Stimulated activated naive B cell treated with anti-CD40 and anti-IgM and Interleukin-4, amounts not matched to agents 10 μg/mL and 1 μg/mL and 100 μg/mL, for 72 hours (primary cell): ENCODE data around the gene KRT8.

ENCODE experiments used
- ATAC-seq, 2 donors: fragments of 150-1000 bp; cut with Tn5 transposase; replicated peaks; 2 replicates each; pipeline ENCODE4 v1.10.0; 2021; ENCODE audit warnings: moderate library complexity in 1 of 2
- DNase-seq: peaks from one replicate; pipeline ENCODE4 v3.0.0; 2021
- H3K27ac Mint-ChIP-seq: one replicate; pipeline ENCODE4 v1.8.0; 2022; ENCODE audit warnings: mild to moderate bottlenecking, mixed read lengths
- H3K27me3 Mint-ChIP-seq, 2 donors: one replicate each; pipeline ENCODE4 v1.8.0; 2022; ENCODE audit warnings: mixed read lengths in 2 of 2
- H3K36me3 Mint-ChIP-seq, 2 donors: one replicate each; pipeline ENCODE4 v1.8.0; 2022; ENCODE audit warnings: mixed read lengths in 2 of 2, mild to moderate bottlenecking in 1 of 2
- H3K4me1 Mint-ChIP-seq, 2 donors: one replicate each; pipeline ENCODE4 v1.8.0; 2022; ENCODE audit warnings: mixed read lengths in 2 of 2, mild to moderate bottlenecking in 1 of 2
- H3K4me3 Mint-ChIP-seq, 2 donors: one replicate each; pipeline ENCODE4 v1.8.0; 2022; ENCODE audit warnings: mild to moderate bottlenecking in 2 of 2, mixed read lengths in 2 of 2, moderate library complexity in 1 of 2
- H3K9me3 Mint-ChIP-seq, 2 donors: one replicate each; pipeline ENCODE4 v1.8.0; 2022; ENCODE audit warnings: mixed read lengths in 2 of 2, mild to moderate bottlenecking in 1 of 2

Gene KRT8

DNA sequence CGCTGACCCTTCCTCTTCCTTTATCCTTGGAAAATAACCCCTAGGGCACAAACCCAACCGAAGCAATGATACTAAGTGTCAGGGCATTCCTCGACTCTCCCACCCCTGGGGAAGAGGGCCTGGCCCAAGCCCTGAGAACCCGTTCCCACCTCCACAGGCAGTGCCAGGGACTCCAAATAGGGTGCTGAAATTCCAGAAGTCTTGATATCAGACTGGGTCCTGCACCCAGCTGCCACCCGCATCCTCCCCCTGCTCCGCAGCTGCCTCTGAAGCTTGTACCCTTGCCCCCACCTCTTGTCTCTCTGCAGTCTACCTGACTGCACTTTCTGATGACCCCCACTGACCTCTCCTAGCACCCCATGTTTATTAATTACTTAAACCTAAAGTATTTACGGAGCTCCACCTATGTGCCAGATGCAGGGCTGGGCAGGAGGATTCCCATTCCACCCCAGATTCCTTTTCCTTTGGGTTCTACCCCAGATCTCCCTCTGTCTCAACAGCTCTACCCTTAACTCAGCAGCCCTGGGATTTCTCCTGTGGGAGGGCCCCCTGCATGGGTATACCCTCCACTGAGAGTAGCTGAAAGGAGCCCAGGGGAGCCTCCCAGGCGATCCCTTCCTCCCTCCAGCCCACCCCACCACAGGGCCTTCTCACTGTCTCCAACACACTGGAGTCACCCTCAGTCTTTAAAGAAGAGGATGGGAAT, 40.0 kb upstream of the KRT8 start:
- Mint-ChIP-seq H3K4me3 (no peak overlapping the region), H3K36me3 (peaks cover 0 to under 1% of the 10 kb centered on the region in 2 donors), H3K27ac (no peak overlapping the region), H3K4me1 (peaks cover 0 to 4% of the 10 kb centered on the region in 2 donors), H3K27me3 (peaks cover 20 to 24% of the 10 kb centered on the region in 2 donors), H3K9me3 (no peaks in the 10 kb centered on the region)
- DNase-seq (no peak), ATAC-seq (no peak)

DNA sequence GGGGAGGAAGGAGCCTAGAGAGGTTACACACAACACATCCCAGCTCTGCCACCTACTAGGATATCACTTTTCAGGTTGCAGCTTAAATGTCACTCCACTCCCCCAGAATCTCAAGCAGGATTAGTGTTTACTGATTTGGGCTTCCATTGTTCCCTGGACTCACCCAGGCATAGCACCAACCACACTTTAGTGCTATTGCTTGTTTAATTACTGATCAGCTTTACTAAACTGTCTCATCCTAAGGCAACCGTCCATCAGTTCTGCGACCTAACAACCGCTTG, 38.0 kb upstream of the KRT8 start:
- no peak overlapping the region for H3K4me3 Mint-ChIP-seq
- ATAC-seq (no peak), DNase-seq (no peak)
- no peaks in the 10 kb centered on the region for H3K4me1 Mint-ChIP-seq
- H3K36me3 Mint-ChIP-seq = peaks cover 0 to 6% of the 10 kb centered on the region in 2 donors
- H3K9me3 Mint-ChIP-seq = peaks cover 0 to 1% of the 10 kb centered on the region in 2 donors
- peaks cover 18 to 20% of the 10 kb centered on the region in 2 donors for H3K27me3 Mint-ChIP-seq
- no peak overlapping the region for H3K27ac Mint-ChIP-seq

DNA sequence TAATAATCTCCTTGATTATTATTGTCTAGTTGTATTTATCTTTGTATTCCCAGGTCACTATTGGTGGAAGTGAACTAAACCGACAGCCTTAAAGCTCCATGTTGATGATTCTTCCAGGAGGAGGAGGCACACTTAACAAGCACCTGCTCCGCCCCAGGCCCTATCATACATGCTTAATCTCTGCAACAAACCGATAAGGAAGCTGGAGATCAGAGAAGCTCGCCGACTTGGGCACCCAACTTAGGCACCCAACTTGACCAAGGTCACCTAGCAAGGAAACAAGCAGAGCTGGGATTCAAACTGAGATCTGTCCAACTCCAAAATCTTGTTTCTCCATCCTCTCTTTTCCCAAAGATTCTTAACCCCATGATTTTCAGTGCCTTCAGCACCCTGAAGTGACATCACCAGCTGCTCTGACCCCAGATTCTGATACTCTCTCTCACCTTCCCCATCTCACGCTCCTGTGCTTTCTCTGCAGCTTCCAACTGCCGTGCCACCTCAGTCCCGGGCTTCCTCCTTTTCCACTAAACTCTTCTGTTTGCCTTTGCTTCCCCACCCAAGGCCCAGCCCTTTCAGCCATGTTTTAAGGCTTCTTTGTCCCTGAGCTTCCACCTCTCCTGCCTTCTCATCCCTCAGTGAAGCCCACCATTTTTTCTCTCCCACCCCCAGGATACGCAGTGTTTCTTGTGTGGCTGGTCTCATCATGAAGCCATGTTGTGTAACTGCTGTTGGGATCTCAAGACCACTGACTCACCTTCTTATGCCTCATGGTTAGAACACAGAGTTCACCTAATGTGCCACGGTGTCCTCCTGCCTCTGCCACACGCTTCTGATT, 37.4 kb upstream of the KRT8 start:
- H3K27me3 Mint-ChIP-seq = peaks cover 18 to 20% of the 10 kb centered on the region in 2 donors

DNA sequence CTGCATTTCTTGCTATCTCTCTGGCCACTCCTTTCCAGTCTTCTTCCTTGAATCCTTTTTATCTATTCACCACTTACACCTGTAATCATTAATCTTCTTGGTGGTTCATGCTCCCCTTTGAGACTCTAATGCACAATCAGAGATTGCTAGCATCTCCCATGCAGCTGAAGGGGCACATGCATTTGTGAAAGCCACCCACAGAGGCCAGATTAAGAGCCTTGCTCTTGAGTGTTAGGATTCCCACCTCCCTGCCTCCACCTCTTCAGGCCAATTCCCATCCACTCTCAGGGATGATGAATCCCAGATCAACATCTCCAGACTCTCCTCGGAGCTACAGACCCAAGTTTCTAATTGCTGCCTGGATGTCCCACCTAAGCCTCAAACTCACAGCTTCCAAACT, 24.7 kb upstream of the KRT8 start:
- H3K4me1 Mint-ChIP-seq = no peaks in the 10 kb centered on the region
- H3K36me3 Mint-ChIP-seq = no peaks in the 10 kb centered on the region
- no peaks in the 10 kb centered on the region for H3K9me3 Mint-ChIP-seq
- no peak overlapping the region for H3K4me3 Mint-ChIP-seq
- H3K27me3 Mint-ChIP-seq = peaks cover 24 to 47% of the 10 kb centered on the region in 2 donors
- no peak overlapping the region for H3K27ac Mint-ChIP-seq
- DNase-seq = no peak
- ATAC-seq = no peak

More for the DNA sequence above, 37.4 kb upstream of the KRT8 start:
- no peak for DNase-seq
- H3K27ac Mint-ChIP-seq = no peak overlapping the region
- no peak for ATAC-seq
- peaks cover 0 to 1% of the 10 kb centered on the region in 2 donors for H3K9me3 Mint-ChIP-seq
- no peak overlapping the region for H3K4me3 Mint-ChIP-seq
- peaks cover 0 to 6% of the 10 kb centered on the region in 2 donors for H3K36me3 Mint-ChIP-seq
- H3K4me1 Mint-ChIP-seq = no peaks in the 10 kb centered on the region

- Mint-ChIP-seq H3K36me3 (no peaks in the 10 kb centered on the region), H3K27me3 (peaks cover 24 to 47% of the 10 kb centered on the region in 2 donors), H3K4me3 (no peak overlapping the region), H3K27ac (no peak overlapping the region), H3K9me3 (no peaks in the 10 kb centered on the region), H3K4me1 (no peaks in the 10 kb centered on the region)
- ATAC-seq = no peak
- no peak for DNase-seq
Measured at GRCh38 chr12:52927964-52928363, 23.1 kb upstream of the KRT8 start.

- no peaks in the 10 kb centered on the region for H3K4me1 Mint-ChIP-seq
- no peak overlapping the region for H3K27ac Mint-ChIP-seq
- H3K4me3 Mint-ChIP-seq = no peak overlapping the region
- H3K27me3 Mint-ChIP-seq = peaks cover 24 to 53% of the 10 kb centered on the region in 2 donors
- no peak for ATAC-seq
- DNase-seq = no peak
- no peaks in the 10 kb centered on the region for H3K36me3 Mint-ChIP-seq
- no peaks in the 10 kb centered on the region for H3K9me3 Mint-ChIP-seq
Measured at GRCh38 chr12:52926596-52927234, 21.8 kb upstream of the KRT8 start.

DNA sequence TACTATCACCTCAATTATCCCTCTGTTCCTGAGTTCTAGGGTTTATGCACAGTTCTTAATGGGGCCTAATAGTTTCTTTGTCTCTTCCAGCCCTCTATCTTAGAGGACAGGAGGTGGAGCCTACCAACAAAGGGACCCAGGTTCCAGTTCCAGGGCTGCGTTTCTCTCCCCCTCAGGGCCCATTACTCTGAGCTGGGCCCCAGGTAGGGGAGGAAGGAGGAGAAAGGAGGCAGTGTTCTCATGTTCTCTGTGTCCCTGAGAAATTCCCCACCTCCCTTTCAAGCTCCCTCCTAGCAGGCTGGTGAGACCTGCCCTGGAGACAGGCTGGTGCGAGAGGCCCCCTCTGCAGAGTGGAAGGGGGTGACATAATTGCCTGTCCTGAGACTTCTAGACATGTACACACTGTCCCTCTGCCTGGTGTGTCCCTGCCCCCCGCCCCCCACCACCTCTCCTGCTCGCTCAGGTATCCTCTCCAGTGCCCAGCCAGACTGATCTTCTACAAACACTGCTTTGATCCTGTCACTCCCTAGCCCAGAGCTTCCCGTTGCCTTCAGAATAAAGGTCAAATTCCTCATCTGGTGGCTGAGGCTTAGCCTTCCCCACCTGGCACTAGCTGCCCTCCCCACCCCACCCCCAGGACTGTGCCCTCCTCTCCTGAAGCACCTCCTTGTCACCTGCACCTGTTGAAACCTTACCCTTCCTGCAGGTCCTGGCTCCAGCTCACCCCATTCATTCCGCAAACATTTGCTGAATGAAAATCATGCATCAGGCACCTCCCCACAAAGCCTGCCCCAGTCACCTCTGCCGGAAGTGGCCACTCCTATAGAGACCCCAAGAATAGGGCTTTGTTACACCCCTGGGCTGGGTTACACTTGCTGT, 21.1 kb upstream of the KRT8 start:
- Mint-ChIP-seq H3K4me3 (no peak overlapping the region), H3K27ac (no peak overlapping the region), H3K4me1 (no peaks in the 10 kb centered on the region), H3K9me3 (no peaks in the 10 kb centered on the region), H3K27me3 (peaks cover 24 to 53% of the 10 kb centered on the region in 2 donors), H3K36me3 (no peaks in the 10 kb centered on the region)
- no peak for ATAC-seq
- no peak for DNase-seq

DNA sequence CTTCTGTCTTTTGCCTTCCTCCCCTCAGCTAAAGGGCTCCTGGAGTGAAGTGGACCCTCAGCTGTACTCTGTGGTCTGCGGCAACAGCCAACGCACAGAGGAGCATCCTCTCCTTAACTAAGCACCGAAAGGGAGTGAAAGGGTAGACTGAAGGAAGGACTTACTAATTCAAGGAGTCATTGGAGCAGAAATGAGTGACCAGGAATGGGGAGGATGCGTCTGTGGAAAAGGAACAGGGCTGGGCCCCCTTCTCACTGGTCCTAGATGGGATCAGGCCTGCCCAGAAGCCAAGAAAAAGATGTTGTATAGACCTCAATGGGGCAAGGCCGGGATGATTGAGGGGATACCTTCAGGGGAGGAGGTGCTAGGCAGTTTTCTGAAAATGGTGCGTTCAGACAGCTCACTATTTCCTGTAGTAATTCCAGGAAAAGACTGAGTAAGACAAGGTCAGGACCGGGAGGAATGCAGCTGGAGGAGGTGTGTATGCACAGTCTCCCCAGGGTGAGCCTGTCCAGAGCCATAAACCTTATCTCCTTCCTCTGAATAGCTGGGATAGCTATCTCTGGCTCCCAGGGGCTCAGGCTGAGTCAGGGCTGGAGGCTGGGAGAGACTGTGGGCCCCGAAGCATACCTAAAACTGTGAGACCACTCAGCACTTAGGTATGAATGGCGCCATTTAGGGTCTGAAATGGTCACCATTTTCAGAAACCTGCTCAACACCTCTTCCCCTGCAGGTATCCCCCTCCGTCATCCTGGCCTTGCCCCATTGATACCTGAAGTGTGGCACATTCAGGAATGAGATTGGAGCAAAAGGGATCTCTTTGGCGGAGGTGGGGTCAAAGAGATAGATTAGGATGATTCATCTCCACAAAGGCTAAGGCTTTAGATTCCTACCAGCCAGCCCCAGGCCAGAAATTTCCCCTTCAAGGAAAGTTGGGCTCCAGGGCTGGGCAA, 20.2 kb upstream of the KRT8 start:
- Mint-ChIP-seq H3K27ac (no peak overlapping the region), H3K4me3 (no peak overlapping the region), H3K36me3 (no peaks in the 10 kb centered on the region), H3K4me1 (no peaks in the 10 kb centered on the region), H3K27me3 (peaks cover 31 to 47% of the 10 kb centered on the region in 2 donors), H3K9me3 (no peaks in the 10 kb centered on the region)
- ATAC-seq (no peak), DNase-seq (no peak)

GRCh38 chr12:52921488-52922165, 16.8 kb upstream of the KRT8 start:
- ATAC-seq (no peak), DNase-seq (no peak)
- peaks cover 0 to 1% of the 10 kb centered on the region in 2 donors for H3K4me1 Mint-ChIP-seq
- H3K4me3 Mint-ChIP-seq = no peak overlapping the region
- no peaks in the 10 kb centered on the region for H3K36me3 Mint-ChIP-seq
- no peak overlapping the region for H3K27ac Mint-ChIP-seq
- no peaks in the 10 kb centered on the region for H3K9me3 Mint-ChIP-seq
- H3K27me3 Mint-ChIP-seq = peaks cover 15% of the 10 kb centered on the region in 2 donors

DNA sequence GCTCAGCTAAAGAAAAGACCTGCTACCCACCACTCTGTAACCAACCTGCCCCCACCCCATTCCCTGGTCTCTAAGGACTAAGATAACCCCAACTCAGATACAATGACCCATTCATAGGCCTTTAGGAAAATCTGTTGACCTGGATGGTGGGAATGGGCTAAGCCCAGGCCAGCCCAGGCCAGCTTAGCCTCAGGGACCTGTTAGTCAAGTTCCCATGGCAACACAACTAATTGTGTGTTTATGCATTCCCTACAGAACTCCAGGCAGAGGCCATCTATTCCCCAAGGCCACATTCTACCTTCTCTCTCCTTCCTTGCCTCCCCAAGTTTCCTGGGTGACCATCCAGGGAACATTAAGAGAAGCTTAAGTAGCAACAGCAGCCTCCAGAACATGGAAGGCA, 16.1 kb upstream of the KRT8 start:
- Mint-ChIP-seq H3K36me3 (no peaks in the 10 kb centered on the region), H3K27me3 (peaks cover 11 to 12% of the 10 kb centered on the region in 2 donors), H3K4me1 (peaks cover 0 to 1% of the 10 kb centered on the region in 2 donors), H3K27ac (no peak overlapping the region), H3K4me3 (no peak overlapping the region), H3K9me3 (no peaks in the 10 kb centered on the region)
- ATAC-seq (no peak), DNase-seq (no peak)

DNA sequence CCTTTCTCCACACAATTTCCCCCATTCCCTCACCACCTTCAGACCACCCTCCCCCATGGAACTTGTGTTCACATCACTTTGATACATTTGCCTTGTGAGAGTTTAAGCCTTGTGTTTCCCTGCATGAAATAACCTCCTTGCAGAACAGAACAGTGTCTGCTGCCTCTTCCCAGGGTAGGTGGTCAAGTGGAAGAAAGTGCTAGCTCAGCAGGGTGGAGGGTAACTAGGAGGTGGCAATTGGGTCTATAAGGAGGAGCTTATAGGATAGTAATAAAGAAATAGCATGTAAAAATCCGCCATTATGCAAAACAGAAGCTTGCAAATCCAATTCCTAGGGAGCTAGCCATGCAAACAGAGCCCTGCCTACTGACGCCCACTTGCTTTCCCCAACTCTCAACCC, 13.9 kb upstream of the KRT8 start:
- Mint-ChIP-seq H3K9me3 (no peaks in the 10 kb centered on the region), H3K27ac (no peak overlapping the region), H3K27me3 (peaks cover 6 to 12% of the 10 kb centered on the region in 2 donors), H3K4me1 (peaks cover 0 to 1% of the 10 kb centered on the region in 2 donors), H3K4me3 (no peak overlapping the region), H3K36me3 (no peaks in the 10 kb centered on the region)
- DNase-seq (no peak), ATAC-seq (no peak)

DNA sequence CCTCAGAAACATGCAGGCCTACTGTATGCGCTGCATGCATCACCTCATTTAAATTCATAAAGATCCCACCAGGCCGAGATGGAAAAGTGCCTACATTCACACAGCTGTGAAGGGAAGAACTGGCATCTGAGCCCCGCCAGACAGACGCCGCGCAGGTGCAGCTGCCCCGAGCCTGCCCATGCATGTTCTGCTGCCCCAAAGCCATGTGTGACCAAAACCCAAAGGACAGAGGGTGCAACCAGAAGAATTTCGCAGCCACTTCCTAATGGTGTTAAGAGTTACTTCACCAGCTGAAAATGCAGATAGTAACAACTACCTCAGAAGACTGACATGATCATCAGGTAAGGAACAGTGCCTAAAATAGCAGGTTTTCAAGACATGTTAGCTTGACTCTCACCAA, 13.5 kb upstream of the KRT8 start:
- peaks cover 6 to 15% of the 10 kb centered on the region in 2 donors for H3K27me3 Mint-ChIP-seq
- H3K36me3 Mint-ChIP-seq = no peaks in the 10 kb centered on the region
- no peak overlapping the region for H3K27ac Mint-ChIP-seq
- peaks cover 0 to 1% of the 10 kb centered on the region in 2 donors for H3K4me1 Mint-ChIP-seq
- no peak overlapping the region for H3K4me3 Mint-ChIP-seq
- ATAC-seq (no peak), DNase-seq (no peak)
- H3K9me3 Mint-ChIP-seq = no peaks in the 10 kb centered on the region

DNA sequence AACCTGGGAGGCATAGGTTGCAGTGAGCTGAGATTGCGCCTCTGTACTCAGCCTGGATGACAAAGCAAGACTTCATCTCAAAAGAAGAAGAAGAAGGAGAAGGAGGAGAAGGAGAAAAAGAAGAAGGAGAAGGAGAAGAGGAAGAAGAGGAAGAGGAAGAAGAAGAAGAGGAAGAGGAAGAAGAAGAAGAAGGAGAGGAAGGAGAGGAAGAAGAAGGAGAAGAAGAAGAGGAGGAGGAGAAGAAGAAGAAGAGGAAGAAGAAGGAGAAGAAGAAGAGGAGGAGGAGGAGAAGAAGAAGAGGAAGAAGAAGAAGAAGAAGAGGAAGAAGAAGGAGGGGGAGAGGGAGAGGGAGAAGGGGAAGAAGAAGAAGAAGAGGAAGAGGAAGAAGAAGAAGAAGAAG, 12.9 kb upstream of the KRT8 start:
- Mint-ChIP-seq H3K27me3 (peaks cover 6 to 15% of the 10 kb centered on the region in 2 donors), H3K4me3 (no peak overlapping the region), H3K9me3 (no peaks in the 10 kb centered on the region), H3K27ac (no peak overlapping the region), H3K4me1 (peaks cover 0 to 1% of the 10 kb centered on the region in 2 donors), H3K36me3 (no peaks in the 10 kb centered on the region)
- no peak for ATAC-seq
- DNase-seq = no peak
